Epidermal melanocyte (primary cell): ENCODE data around the gene USP10.

Source experiments
- DNase-seq: peaks from one replicate; pipeline ENCODE4 v3.0.0; 2011; ENCODE audit warnings: low spot score; ENCODE audit not compliant: insufficient read length

Gene USP10

DNA sequence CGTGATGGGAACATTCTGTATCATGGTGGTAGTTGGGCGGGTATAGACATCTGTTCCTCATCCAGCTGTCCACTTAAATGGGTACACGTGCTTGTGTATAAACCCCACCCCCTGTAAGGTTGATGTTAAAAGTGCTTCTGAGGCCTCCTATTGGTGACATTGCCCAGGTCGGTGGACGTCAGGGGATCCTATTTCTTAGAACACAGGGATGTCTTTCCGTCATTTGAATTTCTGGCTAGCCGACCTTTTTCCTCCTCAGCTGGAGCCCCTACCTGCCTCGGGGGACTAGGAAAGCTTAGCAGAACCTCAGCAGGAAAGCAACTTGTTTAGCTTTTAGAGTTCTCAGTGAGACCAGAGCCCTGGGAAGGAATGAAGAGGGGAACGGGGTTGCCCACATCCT, 103.3 kb downstream of the USP10 start:
- DNase-seq = no peak

GRCh38 chr16:84804326-84804725, 104.5 kb downstream of the USP10 start:
- no peak for DNase-seq

DNA sequence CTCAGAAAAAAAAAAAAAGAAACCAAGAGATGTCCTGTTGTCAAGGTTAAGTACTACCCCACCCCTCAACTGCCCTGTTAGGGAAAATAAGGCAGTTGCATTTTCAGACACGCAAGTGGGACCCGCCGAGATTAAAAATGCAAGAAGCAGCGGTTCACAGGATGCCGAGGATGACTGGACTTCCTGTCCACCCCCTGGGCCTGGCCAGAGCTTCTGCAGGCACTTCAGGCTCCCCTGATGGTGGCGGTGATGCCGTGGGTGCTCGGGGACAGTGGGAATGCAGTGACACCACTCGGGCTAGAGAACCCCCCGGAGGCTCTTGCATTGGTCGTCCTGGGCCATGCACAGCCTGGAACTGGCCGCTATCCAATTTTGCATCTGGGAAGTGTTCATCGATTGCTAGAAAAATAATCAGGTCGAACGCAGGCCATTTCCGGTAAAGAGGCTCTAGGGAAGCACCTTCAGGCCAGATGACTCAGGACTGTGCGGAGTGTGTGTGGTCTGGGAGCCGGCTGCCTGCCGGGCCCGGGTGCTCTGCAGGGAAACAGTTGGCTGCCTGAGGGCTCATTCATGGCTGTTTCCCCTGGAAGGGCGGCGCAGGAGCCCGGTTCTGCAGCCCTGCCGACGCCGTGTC, 106.6 kb downstream of the USP10 start:
- peak; percentile 57 for DNase-seq

- no peak for DNase-seq
Observed at GRCh38 chr16:84806890-84807258, 107.1 kb downstream of the USP10 start.

DNA sequence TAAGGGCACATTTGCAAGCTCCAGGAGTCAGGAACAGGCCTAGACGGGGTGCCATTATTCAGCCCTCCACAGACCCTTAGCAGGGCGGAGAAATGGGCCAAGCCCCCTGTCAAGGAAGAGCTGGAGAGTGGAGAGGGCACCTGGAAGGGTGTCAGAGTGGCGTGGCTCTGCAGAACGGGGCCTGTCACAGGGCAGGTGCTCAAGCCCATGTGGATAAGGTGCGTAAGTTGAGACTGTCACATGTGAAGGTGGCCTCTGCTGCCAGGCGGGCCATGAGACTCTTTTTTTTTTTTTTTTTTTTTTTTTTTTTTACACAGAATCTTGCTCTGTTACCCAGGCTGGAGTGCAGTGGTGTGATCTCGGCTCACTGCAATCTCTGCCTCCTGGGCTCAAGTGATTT, 108.0 kb downstream of the USP10 start:
- no peak for DNase-seq

DNA sequence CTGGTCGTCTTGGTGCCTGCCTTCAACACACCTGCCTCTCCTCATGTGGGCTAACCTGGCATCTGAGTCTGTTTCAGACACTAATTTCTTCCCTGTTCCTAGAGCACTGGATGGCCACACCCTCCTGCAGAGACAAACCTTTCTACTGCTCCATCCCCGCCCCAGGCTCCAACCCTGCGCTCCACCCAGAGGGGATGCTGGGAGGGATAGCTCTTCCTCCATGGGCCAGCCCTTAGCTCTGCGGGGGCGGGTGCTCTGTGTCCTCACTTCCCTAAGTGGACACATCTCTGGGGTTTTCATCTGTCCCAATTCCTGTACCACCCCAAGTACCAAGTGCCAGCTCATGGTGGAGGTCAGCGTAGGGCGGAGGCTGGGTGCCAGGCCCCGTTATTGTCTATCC, 109.0 kb downstream of the USP10 start:
- DNase-seq = no peak

- no peak for DNase-seq
Observed at GRCh38 chr16:84810518-84811273, 110.9 kb downstream of the USP10 start.

DNA sequence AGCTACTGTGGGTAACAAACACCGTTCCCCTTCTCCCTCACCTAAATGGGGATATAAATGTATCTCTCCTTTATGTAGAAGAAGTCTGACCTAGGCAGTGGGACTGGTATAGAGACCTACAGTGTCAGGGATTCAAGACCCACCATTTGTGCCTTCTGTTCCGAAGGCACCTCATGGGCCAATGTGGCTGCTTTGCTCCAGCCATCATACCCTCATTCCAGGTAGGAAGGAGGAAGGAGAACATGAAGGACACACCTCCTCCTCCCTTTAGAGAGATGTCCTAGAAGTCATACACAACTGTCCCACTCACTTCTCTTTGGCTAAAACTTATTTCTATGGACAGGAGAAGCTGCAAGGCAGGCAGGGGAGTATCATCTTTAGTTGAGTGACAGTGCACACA, 111.7 kb downstream of the USP10 start:
- DNase-seq = no peak

DNA sequence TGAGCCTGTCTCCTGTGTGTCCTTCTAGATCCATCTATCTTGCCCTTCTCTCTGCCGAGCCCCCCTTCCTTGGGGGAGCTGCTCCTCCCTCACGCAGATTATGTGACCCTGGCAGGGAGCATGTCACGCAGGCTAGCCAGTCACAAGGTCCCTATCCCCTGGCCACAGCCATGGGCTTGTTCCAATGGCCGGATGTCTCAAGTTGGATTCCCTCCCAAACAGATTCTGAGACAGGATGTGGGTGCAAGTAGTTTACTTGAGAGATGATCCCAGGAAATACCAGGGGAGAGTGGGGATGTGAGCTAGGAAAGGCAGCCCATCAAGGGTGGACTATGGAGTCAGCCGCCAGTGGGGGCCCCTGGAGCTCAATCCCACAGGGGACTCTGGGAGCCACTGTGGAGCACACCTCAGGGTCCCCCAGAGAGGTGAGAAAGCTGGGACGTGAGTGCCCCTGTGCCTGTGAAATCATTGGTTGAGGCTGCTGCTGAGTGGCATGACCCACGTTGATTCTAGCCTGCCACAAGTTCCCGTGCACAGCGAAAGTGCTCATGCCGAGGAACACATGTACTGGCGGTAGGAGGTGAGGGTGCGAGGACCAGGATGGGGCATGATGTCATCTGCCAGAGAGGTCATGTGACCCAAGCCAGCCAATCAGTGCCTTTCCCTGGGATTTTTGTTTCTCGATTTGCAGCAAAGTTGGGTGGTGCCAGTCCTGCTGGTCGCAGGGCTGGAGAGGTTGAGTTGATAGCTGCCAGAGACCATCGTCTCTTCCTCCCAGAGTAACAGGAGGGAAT, 113.5 kb downstream of the USP10 start:
- DNase-seq = no peak

GRCh38 chr16:84815462-84815861, 115.7 kb downstream of the USP10 start:
- no peak for DNase-seq

DNA sequence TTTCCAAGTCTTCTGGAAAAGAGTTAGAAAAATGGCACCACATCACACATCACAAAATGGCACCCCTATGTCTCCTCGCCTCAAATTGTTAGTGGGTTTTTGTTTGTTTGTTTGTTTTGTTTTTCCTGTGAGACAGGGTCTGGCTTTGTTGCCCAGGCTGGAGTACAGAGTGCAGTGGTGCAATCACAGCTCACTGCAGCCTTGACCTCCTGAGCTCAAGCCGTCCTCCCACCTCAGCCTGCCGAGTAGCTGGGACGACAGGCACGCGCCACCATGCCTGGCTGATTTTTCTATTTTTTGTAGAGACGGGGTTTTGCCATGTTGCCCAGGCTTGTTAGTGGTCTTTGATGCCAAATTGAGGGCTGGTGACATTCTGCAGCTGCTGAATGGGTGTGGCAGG, 116.2 kb downstream of the USP10 start:
- no peak for DNase-seq

DNA sequence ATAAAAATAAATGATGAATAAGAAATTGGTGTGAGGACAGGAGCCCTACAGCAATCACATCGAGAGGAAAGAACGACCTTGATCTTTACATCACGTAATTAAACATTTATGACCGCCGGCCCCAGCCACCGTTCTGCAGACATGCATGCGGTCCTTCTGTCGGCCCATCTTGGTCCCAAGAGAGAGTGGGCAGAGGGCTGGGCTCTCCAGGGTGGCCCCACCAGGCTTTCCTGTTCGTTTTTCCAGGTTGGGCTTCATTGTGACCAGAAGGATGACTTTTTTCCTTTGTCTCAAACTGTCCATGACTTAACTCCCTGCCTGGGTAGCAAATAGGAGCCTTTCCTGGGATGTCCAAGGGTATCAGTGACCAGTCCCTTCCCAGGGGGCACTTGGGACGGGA, 116.7 kb downstream of the USP10 start:
- no peak for DNase-seq

- no peak for DNase-seq
Observed at GRCh38 chr16:84817206-84817605, 117.4 kb downstream of the USP10 start.

DNA sequence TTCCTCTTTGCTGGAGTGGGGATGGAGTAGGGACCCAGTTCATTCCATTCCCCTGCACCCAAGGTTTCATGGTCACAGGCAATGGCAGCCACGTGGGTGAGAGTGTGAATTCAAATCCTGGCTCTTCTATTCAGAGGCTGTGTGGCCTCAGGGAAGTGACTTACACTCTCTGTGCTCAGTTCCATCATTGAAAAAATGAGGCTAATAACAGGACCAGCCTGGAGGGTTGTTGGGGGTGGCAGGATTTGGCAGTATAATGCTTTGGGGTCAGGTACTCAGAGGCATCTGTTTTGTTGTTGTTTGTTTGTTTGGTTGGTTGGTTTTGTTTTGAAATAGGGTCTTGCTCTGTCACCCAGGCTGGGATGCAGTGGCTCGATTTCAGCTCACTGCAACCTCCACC, 117.8 kb downstream of the USP10 start:
- no peak for DNase-seq

GRCh38 chr16:84818133-84818532, 118.3 kb downstream of the USP10 start:
- no peak for DNase-seq

GRCh38 chr16:84818989-84819643, 119.3 kb downstream of the USP10 start:
- DNase-seq = no peak

GRCh38 chr16:84819644-84820304, 120.0 kb downstream of the USP10 start, which contains the start of gene CRISPLD2:
CRISPLD2 (plus strand) TSS chr16:84819985; CDS start chr16:84838496, 18,511 bp downstream.
- peak; percentile 90 for DNase-seq

GRCh38 chr16:84820305-84820684, 120.5 kb downstream of the USP10 start:
- no peak for DNase-seq

GRCh38 chr16:84820771-84821170, 121.0 kb downstream of the USP10 start:
- DNase-seq = no peak

GRCh38 chr16:84821179-84821578, 121.4 kb downstream of the USP10 start:
- no peak for DNase-seq
